Activated gamma-delta T cell (primary cell): Measurements from ENCODE around the gene IRAK2.
"Not testable (repeated sequence)": the region's sequence is repeated elsewhere in the genome, so short reads cannot be mapped to it uniquely, and the experiment has no call there.

Experiments
- DNase-seq: peaks from one replicate; lab custom pipeline; 2025; lab: John Stamatoyannopoulos, UW
- total RNA-seq, 2 donors: gene quantifications; one replicate each; lab custom pipeline; 2026; lab: John Stamatoyannopoulos, UW

IRAK2 gene
- 14.2 to 21.9 reads per million in 2 donors for total RNA-seq

DNA sequence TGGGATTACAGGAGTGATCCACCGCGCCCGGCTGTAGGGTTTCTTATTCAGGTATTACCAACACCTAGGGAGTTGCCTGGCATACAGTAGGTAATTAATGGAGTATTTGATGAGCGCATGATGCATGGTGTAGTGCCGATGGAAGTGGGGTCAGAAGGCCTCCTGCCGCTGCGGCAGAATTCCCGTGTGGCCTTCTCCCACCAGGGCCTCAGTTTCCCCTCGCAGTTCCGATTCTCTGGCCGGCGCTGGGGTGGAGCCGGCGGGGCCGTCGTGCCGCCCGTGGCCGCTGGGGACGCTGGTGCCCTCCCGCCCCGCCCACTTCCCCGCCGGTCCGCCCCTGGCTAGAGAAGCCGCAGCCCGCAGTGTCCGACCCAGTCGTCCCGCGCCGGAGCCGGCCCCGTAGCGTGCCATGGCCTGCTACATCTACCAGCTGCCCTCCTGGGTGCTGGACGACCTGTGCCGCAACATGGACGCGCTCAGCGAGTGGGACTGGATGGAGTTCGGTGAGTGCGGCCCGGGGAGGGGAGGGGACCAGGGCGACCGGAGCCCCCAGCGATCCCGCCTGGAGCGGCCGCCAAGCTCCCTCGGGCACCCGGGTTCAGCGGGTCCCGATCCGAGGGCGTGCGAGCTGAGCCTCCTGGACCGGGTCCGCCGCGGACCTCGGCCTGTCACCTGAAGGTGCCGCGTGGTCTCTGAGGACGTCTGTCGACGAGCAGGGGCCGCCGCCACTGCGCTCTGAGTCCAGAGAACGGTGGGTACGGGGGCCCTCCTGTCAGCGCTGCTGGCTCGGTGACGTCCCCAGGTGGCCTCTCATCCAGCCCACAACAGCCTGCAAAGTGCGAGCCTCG, at the start of gene IRAK2:
Gene IRAK2 (plus strand): TSS at position 374 of the 848 bp plus-strand sequence. CDS start 36 bp downstream, at position 410.
- DNase-seq: peak; percentile 47

GRCh38 chr3:10115326-10116137, 49.2 kb upstream of the IRAK2 start, which contains the start of gene BRK1:
BRK1 (plus strand) TSS chr3:10115675; CDS start chr3:10115702, 27 bp downstream.
- peak; percentile 82 for DNase-seq

GRCh38 chr3:10116138-10116460, 48.6 kb upstream of the IRAK2 start:
- no peak for DNase-seq

DNA sequence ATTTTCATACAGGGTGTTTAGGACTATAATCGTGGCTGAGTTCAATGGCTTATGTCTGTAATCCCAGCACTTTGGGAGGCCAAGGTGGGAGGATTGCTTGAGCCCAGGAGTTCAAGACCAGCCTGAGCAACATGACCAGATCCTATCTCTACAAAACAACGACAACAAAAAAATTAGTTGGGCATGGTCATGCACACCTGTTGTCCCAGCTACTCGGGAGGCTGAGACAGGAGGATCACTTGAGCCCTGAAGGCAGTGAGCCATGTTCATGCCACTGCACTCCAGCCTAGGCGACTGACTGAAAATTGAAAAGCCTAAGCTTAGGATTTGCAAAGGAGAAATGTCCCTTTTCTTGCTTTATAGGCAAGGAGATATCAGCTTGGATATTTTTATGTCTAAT, 47.8 kb upstream of the IRAK2 start:
- DNase-seq: no peak

DNA sequence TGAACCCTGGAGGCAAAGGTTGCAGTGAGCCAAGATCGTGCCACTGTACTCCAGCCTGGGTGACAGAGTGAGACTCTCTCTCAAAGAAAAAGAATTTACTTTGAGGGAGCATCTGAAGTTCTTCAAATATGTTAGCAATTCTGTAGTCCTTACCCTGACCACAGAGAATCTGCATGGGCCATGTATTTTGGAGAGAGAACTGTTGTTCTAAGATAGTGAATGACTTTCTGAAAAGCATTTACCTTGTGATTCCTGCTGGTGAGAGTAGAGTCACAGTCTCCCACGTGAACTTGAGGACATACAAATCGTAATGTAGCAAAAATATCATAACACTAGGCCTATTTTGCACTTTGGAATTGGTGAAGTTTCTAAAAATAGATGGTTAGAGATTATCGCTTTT, 45.3 kb upstream of the IRAK2 start:
- no peak for DNase-seq

GRCh38 chr3:10121064-10121463, 43.7 kb upstream of the IRAK2 start:
- DNase-seq: no peak

DNA sequence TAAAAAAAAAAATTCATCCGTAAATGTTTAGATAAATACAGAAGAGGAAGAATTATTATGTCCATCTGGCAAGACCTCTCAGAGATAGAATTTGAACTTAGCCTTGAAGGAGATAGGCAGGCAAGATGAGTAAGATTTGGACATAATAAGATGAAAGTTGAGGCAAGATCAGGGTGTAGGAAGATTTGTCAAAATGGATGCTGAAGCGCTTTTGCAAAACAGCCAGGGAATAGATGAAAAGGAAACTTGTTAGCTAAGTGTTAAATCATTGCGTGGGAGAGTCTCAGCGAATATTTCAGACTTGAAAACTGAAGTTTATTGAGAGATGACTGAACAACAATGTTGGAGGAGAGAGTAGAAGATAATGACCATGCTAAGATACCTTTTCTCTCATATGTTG, 42.0 kb upstream of the IRAK2 start:
- DNase-seq: no peak

DNA sequence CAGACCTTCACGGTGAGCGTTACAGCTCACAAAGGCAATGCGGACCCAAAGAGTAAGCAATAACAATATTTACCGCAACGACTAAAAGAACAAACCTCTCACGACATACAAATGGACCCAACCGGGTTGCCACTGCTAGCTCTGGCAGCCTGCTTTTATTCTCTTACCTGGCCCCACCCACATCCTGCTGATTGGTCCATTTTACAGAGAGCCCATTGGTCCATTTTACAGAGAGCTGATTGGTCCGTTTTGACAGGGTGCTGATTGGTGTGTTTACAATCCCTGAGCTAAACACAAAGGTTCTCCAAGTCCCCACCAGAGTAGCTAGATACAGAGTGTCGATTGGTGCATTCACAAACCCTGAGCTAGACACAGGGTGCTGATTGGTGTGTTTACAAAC, 28.8 kb upstream of the IRAK2 start:
- not testable (repeated sequence) for DNase-seq

- DNase-seq: no peak
Measured at GRCh38 chr3:10136426-10137005, 28.2 kb upstream of the IRAK2 start.

DNA sequence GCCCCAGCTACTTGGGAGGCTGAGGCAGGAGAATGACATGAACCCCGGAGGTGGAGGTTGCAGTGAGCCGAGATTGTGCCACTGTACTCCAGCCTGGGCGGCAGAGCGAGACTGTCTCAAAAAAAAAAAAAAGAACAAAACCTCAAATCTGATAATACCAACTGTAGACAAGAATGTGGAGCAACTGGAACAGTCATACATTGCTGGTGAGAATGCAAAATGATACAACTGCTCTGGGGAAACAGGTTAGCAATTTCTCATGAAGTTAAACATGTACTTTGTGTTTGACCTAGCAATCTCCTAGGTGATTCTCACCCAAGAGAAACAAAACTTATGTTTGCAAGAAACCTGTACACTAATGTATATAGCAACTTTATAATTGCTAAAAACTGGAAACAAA, 27.5 kb upstream of the IRAK2 start:
- DNase-seq: no peak

- no peak for DNase-seq
Measured at GRCh38 chr3:10140996-10141546, 23.6 kb upstream of the IRAK2 start.

GRCh38 chr3:10142707-10143560, 21.8 kb upstream of the IRAK2 start:
- DNase-seq: no peak

GRCh38 chr3:10145685-10146084, 19.0 kb upstream of the IRAK2 start:
- DNase-seq: no peak

DNA sequence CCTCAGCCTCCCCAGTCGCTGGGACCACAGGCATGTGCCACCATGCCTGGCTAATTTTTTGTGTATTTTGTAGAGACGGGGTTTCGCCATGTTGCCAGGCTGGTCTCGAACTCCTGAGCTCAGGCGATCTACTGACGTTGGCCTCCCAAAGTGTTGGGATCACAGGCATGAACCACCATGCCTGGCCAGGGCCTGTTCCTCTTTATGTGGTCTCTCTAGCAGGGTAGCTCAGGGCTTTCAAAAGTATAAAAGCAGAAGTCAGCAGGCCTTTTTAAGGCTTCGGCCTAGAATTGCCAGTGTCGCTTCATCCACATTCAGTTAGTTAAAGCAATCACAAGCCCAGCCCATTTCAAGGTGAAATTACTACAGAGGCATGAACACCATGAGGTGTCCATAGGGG, 15.5 kb upstream of the IRAK2 start:
- no peak for DNase-seq

DNA sequence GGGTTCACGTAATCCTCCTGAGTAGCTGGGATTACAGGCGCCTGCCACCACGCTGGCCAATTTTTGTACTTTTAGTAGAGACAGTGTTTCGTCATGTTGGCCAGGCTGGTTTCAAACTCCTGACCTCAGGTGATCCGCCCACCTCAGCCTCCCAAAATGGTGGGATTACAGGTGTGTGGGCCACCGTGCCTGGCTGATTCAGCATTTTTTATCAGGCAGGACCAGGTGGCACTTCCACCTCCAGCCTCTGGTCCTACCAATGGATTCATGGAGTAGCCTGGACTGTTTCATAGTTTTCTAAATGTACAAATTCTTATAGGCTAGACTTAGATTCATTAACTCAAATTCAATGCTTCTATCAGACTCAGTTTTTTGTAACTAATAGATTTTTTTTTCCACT, 13.7 kb upstream of the IRAK2 start:
- DNase-seq: no peak

DNA sequence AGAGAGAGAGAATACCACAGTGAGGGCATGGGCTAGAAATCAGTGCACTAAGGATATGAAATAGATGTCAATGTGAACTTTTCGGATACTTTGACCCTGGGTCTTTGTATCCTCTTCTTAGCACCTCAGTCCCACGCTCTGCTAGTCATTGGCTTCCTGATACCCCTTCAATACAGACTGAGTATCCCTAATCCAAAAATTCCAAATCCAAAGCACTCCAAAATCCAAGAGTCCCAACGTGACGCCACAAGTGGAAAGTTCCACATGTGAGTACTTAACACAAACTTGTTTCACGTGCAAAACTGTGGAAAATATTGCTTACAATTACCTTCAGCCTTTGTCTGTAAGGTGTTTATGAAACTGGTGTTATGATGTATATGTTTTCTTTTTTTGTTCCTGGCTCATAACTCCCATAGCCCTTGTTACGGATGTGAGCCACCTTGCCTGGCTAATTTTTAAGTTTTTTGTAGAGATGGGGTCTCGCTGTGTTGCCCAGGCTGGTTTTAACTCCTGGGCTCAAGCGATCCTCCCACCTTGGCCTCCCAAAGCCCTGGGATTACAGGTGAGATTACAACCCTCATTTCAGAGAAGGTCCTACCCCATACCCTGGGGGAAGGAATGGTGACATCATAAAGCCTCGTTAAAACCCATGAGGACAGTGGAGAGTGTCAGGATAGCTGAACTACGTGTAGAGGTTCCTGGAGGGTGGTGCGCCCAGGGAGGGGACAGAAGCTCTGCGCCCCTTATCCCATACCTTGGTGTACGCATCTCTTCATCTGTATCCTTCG, 10.2 kb upstream of the IRAK2 start:
- DNase-seq: no peak

DNA sequence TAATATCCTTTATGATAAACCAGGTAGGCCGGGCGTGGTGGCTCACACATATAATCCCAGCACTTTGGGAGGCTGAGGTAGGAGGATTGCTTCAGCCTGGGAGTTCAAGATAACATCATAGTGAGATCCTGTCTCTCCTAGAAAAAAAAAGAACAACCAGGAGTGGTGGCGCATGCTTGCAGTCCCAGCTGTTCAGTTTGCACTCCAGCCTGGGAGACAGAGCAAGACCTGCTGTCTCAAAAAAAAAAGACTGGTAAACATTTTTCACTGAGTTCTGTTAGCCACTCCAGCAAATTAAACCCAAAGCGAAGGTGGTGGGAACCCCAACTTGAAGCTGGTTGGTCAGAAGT, 9.6 kb upstream of the IRAK2 start:
- DNase-seq: no peak

GRCh38 chr3:10155658-10156057, 9.1 kb upstream of the IRAK2 start:
- DNase-seq: no peak

DNA sequence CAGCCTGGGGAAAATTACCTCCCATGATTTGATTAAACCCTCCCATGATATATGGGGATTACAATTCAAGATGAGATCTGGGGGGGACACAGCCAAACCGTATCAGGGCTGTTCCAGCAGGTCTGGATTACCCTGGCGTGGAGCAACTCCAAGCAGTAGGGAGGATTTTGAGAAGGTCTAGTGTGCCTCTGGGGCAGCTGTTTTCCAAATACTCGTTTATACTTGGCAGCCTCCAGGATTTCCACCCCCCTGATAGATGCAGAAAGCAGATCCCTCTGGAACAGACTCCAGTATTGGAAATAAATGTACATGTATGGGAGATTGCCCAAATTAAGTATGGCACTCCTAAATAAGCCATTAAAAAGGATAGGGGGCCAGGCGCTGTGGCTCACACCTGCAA, 7.7 kb upstream of the IRAK2 start:
- no peak for DNase-seq

GRCh38 chr3:10158555-10158954, 6.2 kb upstream of the IRAK2 start:
- not testable (repeated sequence) for DNase-seq

DNA sequence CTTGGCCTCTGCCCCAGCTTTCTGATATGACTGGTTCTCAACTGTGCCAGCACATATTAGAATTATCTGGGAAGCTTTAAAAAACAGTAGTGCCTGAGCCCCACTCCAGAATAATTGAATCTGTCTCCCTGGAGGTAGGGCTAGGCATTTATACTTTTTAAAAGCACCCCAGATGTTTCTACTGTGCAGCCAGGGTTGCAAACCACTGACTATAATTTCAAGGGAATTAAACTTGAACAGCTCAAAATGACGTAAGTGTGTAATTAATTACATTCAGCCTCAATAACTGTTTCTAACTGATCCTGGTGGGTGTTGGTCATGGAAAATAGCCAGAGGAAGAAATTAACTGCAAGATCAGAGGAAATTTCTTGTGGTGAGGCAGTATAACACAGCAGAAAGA, 4.4 kb upstream of the IRAK2 start:
- no peak for DNase-seq
